Measurements from ENCODE around the gene HLA-DMA. TPM values are rescaled to one million over a fixed set of nuclear protein-coding genes. Genes with fewer than 3 reads are reported as not detected.

Gene HLA-DMA
- total RNA-seq, 1 experiment from 2014 or later, result 22.1 TPM

GRCh38 chr6:32933661-32934085, 19.2 kb downstream of the HLA-DMA start:
- no peaks in the 10 kb centered on the region for H3F3A ChIP-seq (ENCODE audit: insufficient read depth, low read depth)
- no TSS peak for BruUV-seq (replicated peaks)
- no peaks in the 10 kb centered on the region for H3K9me3 ChIP-seq (ENCODE audit: insufficient read depth, low read depth)
- H3K36me3 ChIP-seq (ENCODE audit: low read depth), result no peaks in the 10 kb centered on the region
- no peak overlapping the region for H2AFZ ChIP-seq
- no peaks in the 10 kb centered on the region for H3K9me2 ChIP-seq (ENCODE audit: insufficient read depth)
- intact Hi-C loops (cut with micrococcal nuclease; ENCODE audit: unreplicated experiment), result loop anchor here (1.0 kb wide), 1 partner anchor 52 kb away; no protein-coding TSS in a partner anchor
- H3K4me1 ChIP-seq (replicated peaks; ENCODE audit: insufficient read depth), result no peaks in the 10 kb centered on the region
- DNase-seq, result peak; percentile 44 to 54
- ChIA-PET CTCF (interaction anchor here (0.5 to 1.9 kb wide), 14 partner anchors 14 to 316 kb away, joined by 3 to 31 read pairs (median 4); partner anchors contain the start of gene HLA-DMA), POLR2A (ENCODE audit: unreplicated experiment) (interaction anchor here (0.6 to 1.0 kb wide), 3 partner anchors 19 to 51 kb away, joined by 4 to 5 read pairs (median 4); partner anchors contain the start of gene HLA-DMA)
- no peak overlapping the region for H3K4me3 ChIP-seq
- peaks cover 49% of the 10 kb centered on the region for H3K27me3 ChIP-seq (ENCODE audit: insufficient read depth, low read depth)
- H3K4me2 ChIP-seq, result no peak overlapping the region
- no peak for TF ChIP-seq EZH2 (IDR thresholded peaks at IDR 0.05; ENCODE audit: low read depth)
- TF ChIP-seq, protein P1, sequence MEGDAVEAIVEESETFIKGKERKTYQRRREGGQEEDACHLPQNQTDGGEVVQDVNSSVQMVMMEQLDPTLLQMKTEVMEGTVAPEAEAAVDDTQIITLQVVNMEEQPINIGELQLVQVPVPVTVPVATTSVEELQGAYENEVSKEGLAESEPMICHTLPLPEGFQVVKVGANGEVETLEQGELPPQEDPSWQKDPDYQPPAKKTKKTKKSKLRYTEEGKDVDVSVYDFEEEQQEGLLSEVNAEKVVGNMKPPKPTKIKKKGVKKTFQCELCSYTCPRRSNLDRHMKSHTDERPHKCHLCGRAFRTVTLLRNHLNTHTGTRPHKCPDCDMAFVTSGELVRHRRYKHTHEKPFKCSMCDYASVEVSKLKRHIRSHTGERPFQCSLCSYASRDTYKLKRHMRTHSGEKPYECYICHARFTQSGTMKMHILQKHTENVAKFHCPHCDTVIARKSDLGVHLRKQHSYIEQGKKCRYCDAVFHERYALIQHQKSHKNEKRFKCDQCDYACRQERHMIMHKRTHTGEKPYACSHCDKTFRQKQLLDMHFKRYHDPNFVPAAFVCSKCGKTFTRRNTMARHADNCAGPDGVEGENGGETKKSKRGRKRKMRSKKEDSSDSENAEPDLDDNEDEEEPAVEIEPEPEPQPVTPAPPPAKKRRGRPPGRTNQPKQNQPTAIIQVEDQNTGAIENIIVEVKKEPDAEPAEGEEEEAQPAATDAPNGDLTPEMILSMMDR (conservative IDR thresholded peaks at IDR 0.05), result peak; percentile 89
- H3K27ac ChIP-seq, result no peak overlapping the region
- H4K20me1 ChIP-seq (ENCODE audit: insufficient read depth), result no peaks in the 10 kb centered on the region
- H3K79me2 ChIP-seq (ENCODE audit: low read depth), result no peaks in the 10 kb centered on the region

DNA sequence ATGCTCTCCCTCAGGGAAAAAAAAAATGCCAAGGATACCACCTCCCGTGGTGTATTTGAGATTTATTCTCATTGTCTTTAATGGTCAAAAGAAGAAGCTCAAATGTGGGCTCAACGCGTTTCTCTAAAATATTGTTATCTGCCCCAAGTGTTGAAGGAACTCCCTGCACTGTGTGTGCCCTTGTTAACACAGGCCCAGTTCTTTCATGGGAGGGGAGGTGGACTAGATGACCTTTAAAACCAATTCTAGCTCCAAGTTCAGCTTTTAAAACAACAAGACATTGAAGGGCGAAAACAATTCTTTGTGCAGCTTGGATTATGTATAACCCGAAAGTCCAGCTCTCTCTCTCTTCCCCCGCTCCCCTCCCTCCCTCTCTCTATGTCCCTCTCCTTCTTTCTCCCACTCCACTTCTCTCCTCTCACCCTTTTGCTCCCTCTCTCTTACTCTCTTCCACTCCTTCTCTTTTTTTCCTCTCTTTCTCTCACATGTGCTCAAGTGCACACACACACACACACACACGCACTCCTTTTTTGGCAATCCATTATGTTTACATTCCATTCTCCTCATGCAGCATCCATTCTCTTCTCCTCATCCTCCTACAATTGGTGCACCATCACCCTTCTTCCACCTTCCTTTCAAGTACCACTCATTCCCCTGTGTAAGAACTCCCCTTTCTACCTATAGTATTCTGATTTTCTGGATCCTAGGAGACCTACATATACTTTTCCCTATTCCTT, 20.6 kb downstream of the HLA-DMA start:
- Histone ChIP-seq H2AFZ (no peak overlapping the region), H3K4me1 (replicated peaks; ENCODE audit: insufficient read depth) (no peaks in the 10 kb centered on the region), H3K36me3 (ENCODE audit: low read depth) (no peaks in the 10 kb centered on the region), H3F3A (ENCODE audit: insufficient read depth, low read depth) (no peaks in the 10 kb centered on the region), H3K4me2 (no peak overlapping the region), H3K9me2 (ENCODE audit: insufficient read depth) (no peaks in the 10 kb centered on the region), H3K9me3 (ENCODE audit: insufficient read depth, low read depth) (no peaks in the 10 kb centered on the region), H3K4me3 (no peak overlapping the region), H3K27ac (no peak overlapping the region), H4K20me1 (ENCODE audit: insufficient read depth) (no peaks in the 10 kb centered on the region), H3K27me3 (ENCODE audit: insufficient read depth, low read depth) (peaks cover 37% of the 10 kb centered on the region), H3K79me2 (ENCODE audit: low read depth) (no peaks in the 10 kb centered on the region)
- CTCF ChIA-PET, result interaction anchor here (1.1 to 1.9 kb wide), 2 partner anchors 38 to 317 kb away, joined by 3 to 10 read pairs; no protein-coding TSS in a partner anchor
- DNase-seq, result no peak
- intact Hi-C loops (cut with micrococcal nuclease; ENCODE audit: unreplicated experiment), result no loop called here
- POLR2A ChIA-PET (ENCODE audit: unreplicated experiment), result no interaction called here
- BruUV-seq (replicated peaks), result no TSS peak
- TF ChIP-seq, protein P1 (conservative IDR thresholded peaks at IDR 0.05), result no peak
- TF ChIP-seq EZH2 (IDR thresholded peaks at IDR 0.05; ENCODE audit: low read depth), result no peak

DNA sequence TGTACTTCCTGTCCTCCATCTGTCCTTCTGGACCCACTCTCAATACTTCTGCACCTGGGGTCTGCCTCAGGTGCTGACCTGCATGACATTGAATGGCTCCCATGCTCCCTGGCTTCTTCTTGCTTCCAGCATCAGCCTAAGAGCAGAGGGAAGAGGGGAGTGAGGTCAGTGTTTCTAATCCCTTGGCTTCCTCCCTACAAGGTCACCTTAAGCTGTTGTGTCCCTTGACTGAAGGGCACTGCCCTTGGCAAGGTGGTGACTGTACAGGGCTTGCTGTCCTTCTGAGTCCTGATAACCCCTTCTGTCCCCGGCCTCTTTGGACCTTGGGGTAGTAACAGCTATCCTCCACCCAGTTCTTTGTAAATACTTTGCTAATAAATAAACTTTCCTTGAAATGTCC, 21.7 kb downstream of the HLA-DMA start:
- H3K36me3 ChIP-seq (ENCODE audit: low read depth), result no peaks in the 10 kb centered on the region
- H3K9me2 ChIP-seq (ENCODE audit: insufficient read depth), result no peaks in the 10 kb centered on the region
- H3K4me2 ChIP-seq, result no peak overlapping the region
- no peak overlapping the region for H2AFZ ChIP-seq
- no peaks in the 10 kb centered on the region for H3K9me3 ChIP-seq (ENCODE audit: insufficient read depth, low read depth)
- no peaks in the 10 kb centered on the region for H4K20me1 ChIP-seq (ENCODE audit: insufficient read depth)
- no peaks in the 10 kb centered on the region for H3K79me2 ChIP-seq (ENCODE audit: low read depth)
- no peaks in the 10 kb centered on the region for H3K4me1 ChIP-seq (replicated peaks; ENCODE audit: insufficient read depth)
- H3K27me3 ChIP-seq (ENCODE audit: insufficient read depth, low read depth), result peaks cover 26% of the 10 kb centered on the region
- ChIA-PET CTCF (no interaction called here), POLR2A (ENCODE audit: unreplicated experiment) (no interaction called here)
- no peak overlapping the region for H3K27ac ChIP-seq
- intact Hi-C loops (cut with micrococcal nuclease; ENCODE audit: unreplicated experiment), result no loop called here
- no peak for DNase-seq
- H3K4me3 ChIP-seq, result no peak overlapping the region
- TF ChIP-seq EZH2 (IDR thresholded peaks at IDR 0.05; ENCODE audit: low read depth), result no peak
- TF ChIP-seq, protein P1 (conservative IDR thresholded peaks at IDR 0.05), result no peak
- BruUV-seq (replicated peaks), result no TSS peak
- no peaks in the 10 kb centered on the region for H3F3A ChIP-seq (ENCODE audit: insufficient read depth, low read depth)

All from PC-9 (cell line).